Measurements from ENCODE around the gene IFT27.

GRCh38 chr22:36763576-36763975 is 12.3 kb downstream of the IFT27 start:
- TF ChIP-seq CTCF (conservative IDR thresholded peaks at IDR 0.05 in 1 of 2, IDR thresholded peaks at IDR 0.05 in 1 of 2; ENCODE audit: low read depth in 1 of 2, low read length in 2 of 2) (no peak), EZH2 (IDR thresholded peaks at IDR 0.05; ENCODE audit: low read length, missing control alignments) (no peak)
